Measurements from ENCODE around the gene CDC34. TPM values are rescaled to one million over a fixed set of nuclear protein-coding genes. Genes with fewer than 3 reads are reported as not detected.

Gene CDC34
- total and polyA plus RNA-seq, 12 donors: 70.2 to 162 (median 77.5) TPM

- Histone ChIP-seq H3K36me3 (peaks cover 0 to 28% (median 21%) of the 10 kb centered on the region in 9 donors), H3K4me3 (peak overlapping the region; percentile 83 to 100 (median 98)), H3K27ac (peak overlapping the region; percentile 94 to 100 (median 98)), H3K4me1 (peaks cover 16 to 44% (median 35%) of the 10 kb centered on the region in 9 donors), H3K9me3 (no peaks in the 10 kb centered on the region), H3K27me3 (peaks cover 0 to 2% (median 0%) of the 10 kb centered on the region in 7 donors)
- DNase-seq (peak; percentile 85), ATAC-seq (peak; percentile 37 to 77 (median 72))
- WGBS, 2 donors: 0 to 1% methylated on average over 47 of the region's 47 CpGs
- intact Hi-C loops (cut with DNase I): loop anchor here in 4 of 10 donors (2.0 to 10.0 kb wide), 4 partner anchors 40 to 102 kb away; partner anchors contain the start of genes BSG (in 3 of the 4), POLRMT (in 2 of the 4) and FGF22 (in 1 of the 4)
- TF ChIP-seq CTCF (IDR thresholded peaks at IDR 0.05): peak; percentile 15 to 68 (median 46)
These were observed 1.2 kb downstream of the CDC34 start for GRCh38 chr19:532561-533363.

GRCh38 chr19:533364-534058, 2.0 kb downstream of the CDC34 start:
- no peak for TF ChIP-seq CTCF (IDR thresholded peaks at IDR 0.05)
- Histone ChIP-seq H3K9me3 (no peaks in the 10 kb centered on the region), H3K36me3 (peaks cover 0 to 35% (median 29%) of the 10 kb centered on the region in 9 donors), H3K27ac (peak overlapping the region; percentile 94 to 100 (median 98)), H3K4me1 (peaks cover 16 to 48% (median 38%) of the 10 kb centered on the region in 9 donors), H3K27me3 (no peaks in the 10 kb centered on the region), H3K4me3 (peak overlapping the region; percentile 83 to 100 (median 98))
- ATAC-seq (no peak), DNase-seq (no peak)
- 26 to 31% methylated on average over 25 of the region's 25 CpGs for WGBS, 2 donors
- intact Hi-C loops (cut with DNase I): loop anchor here in 4 of 10 donors (2.0 to 10.0 kb wide), 4 partner anchors 39 to 101 kb away; partner anchors contain the start of genes BSG (in 3 of the 4), POLRMT (in 2 of the 4) and FGF22 (in 1 of the 4)

- Histone ChIP-seq H3K4me1 (peaks cover 16 to 54% (median 39%) of the 10 kb centered on the region in 9 donors), H3K36me3 (peaks cover 0 to 41% (median 34%) of the 10 kb centered on the region in 9 donors), H3K27ac (peak overlapping the region in 9 of 10 donors; percentile 94 to 100 (median 98)), H3K4me3 (peak overlapping the region in 9 of 10 donors; percentile 83 to 100 (median 99)), H3K27me3 (no peaks in the 10 kb centered on the region), H3K9me3 (no peaks in the 10 kb centered on the region)
- ATAC-seq (no peak), DNase-seq (no peak)
- 79 to 81% methylated on average over 14 of the region's 14 CpGs for WGBS, 2 donors
- no peak for TF ChIP-seq CTCF (IDR thresholded peaks at IDR 0.05)
- intact Hi-C loops (cut with DNase I): loop anchor here in 3 of 10 donors (5.0 to 10.0 kb wide), 3 partner anchors 38 to 101 kb away; partner anchors contain the start of genes POLRMT (in 2 of the 3), BSG (in 1 of the 3) and FGF22 (in 1 of the 3)
These were observed 2.5 kb downstream of the CDC34 start for GRCh38 chr19:534088-534487.
